Measurements from ENCODE around the gene TESK1. TPM values are rescaled to one million over a fixed set of nuclear protein-coding genes. Genes with fewer than 3 reads are reported as not detected.
"Not testable (repeated sequence)": the region's sequence is repeated elsewhere in the genome, so short reads cannot be mapped to it uniquely, and the experiment has no call there.

The TESK1 gene
- total and polyA plus RNA-seq, 2 experiments from 2014 or later: 14.1 to 21.6 TPM

- no peak overlapping the region for H3K4me2 ChIP-seq (ENCODE audit: unreplicated experiment)
- H3K4me3 ChIP-seq: no peak overlapping the region
- no peaks in the 10 kb centered on the region for H3F3A ChIP-seq (ENCODE audit: insufficient read depth)
- peaks cover 7% of the 10 kb centered on the region; the same call in 1 of the 2 replicates for H3K4me1 ChIP-seq (ENCODE audit: insufficient read depth)
- DNase-seq: no peak
- no peaks in the 10 kb centered on the region for H3K27me3 ChIP-seq (replicated peaks; ENCODE audit: insufficient read depth)
- H3K79me2 ChIP-seq (ENCODE audit: insufficient read depth): peaks cover 25% of the 10 kb centered on the region
- H3K36me3 ChIP-seq (ENCODE audit: low read depth): peaks cover 7% of the 10 kb centered on the region; the same call in 1 of the 2 replicates
- no peaks in the 10 kb centered on the region for H4K20me1 ChIP-seq (ENCODE audit: insufficient read depth)
- no peak overlapping the region for H3K9ac ChIP-seq
- no peaks in the 10 kb centered on the region for H3K9me2 ChIP-seq (ENCODE audit: insufficient read depth)
- TF ChIP-seq EZH2 (IDR thresholded peaks at IDR 0.05; ENCODE audit: insufficient read depth, poor library complexity, severe bottlenecking) (no peak), EZH2phosphoT487 (IDR thresholded peaks at IDR 0.05; ENCODE audit: insufficient read depth, low read depth) (no peak)
- H3K9me3 ChIP-seq (ENCODE audit: low read depth): no peaks in the 10 kb centered on the region
- H2AFZ ChIP-seq: no peak overlapping the region
- H3K27ac ChIP-seq: no peak overlapping the region
- in situ Hi-C loops (cut with MboI): loop anchor here (25.0 kb wide), 1 partner anchor 103 kb away; no protein-coding TSS in a partner anchor
- WGBS, 2 experiments (ENCODE audit: low coverage in 1 of 2, low lambda C conversion rate in 2 of 2, missing lambda C conversion rate in 2 of 2): 56 to 64% methylated on average over 13 of the region's 13 CpGs
Observed at GRCh38 chr9:35609820-35610163, 4.7 kb downstream of the TESK1 start.

- peaks cover 7% of the 10 kb centered on the region; the same call in 1 of the 2 replicates for H3K36me3 ChIP-seq (ENCODE audit: low read depth)
- no peak overlapping the region for H3K4me3 ChIP-seq
- no peaks in the 10 kb centered on the region for H3K9me3 ChIP-seq (ENCODE audit: low read depth)
- no peak overlapping the region for H3K9ac ChIP-seq
- no peaks in the 10 kb centered on the region for H3F3A ChIP-seq (ENCODE audit: insufficient read depth)
- DNase-seq: peak; percentile 74
- H3K27me3 ChIP-seq (replicated peaks; ENCODE audit: insufficient read depth): no peaks in the 10 kb centered on the region
- TF ChIP-seq EZH2phosphoT487 (IDR thresholded peaks at IDR 0.05; ENCODE audit: insufficient read depth, low read depth): no peak
- no peak for TF ChIP-seq EZH2 (IDR thresholded peaks at IDR 0.05; ENCODE audit: insufficient read depth, poor library complexity, severe bottlenecking)
- H3K9me2 ChIP-seq (ENCODE audit: insufficient read depth): no peaks in the 10 kb centered on the region
- H4K20me1 ChIP-seq (ENCODE audit: insufficient read depth): no peaks in the 10 kb centered on the region
- H2AFZ ChIP-seq: no peak overlapping the region
- peaks cover 18% of the 10 kb centered on the region for H3K79me2 ChIP-seq (ENCODE audit: insufficient read depth)
- H3K27ac ChIP-seq: no peak overlapping the region
- H3K4me1 ChIP-seq (ENCODE audit: insufficient read depth): peaks cover 6% of the 10 kb centered on the region; the same call in 1 of the 2 replicates
- 24% methylated on average over 8 of the region's 8 CpGs for WGBS, 2 experiments (ENCODE audit: low coverage in 1 of 2, low lambda C conversion rate in 2 of 2, missing lambda C conversion rate in 2 of 2)
- in situ Hi-C loops (cut with MboI): loop anchor here (25.0 kb wide), 1 partner anchor 101 kb away; no protein-coding TSS in a partner anchor
- no peak overlapping the region for H3K4me2 ChIP-seq (ENCODE audit: unreplicated experiment)
Observed at GRCh38 chr9:35611230-35611797, 6.3 kb downstream of the TESK1 start.

- H3K9me2 ChIP-seq (ENCODE audit: insufficient read depth); H3K9me3 ChIP-seq (ENCODE audit: low read depth); H2AFZ ChIP-seq; H3K4me2 ChIP-seq (ENCODE audit: unreplicated experiment); H3K4me3 ChIP-seq; H3K9ac ChIP-seq; H3K27ac ChIP-seq; DNase-seq; H3K36me3 ChIP-seq (ENCODE audit: low read depth); H3K27me3 ChIP-seq (replicated peaks; ENCODE audit: insufficient read depth); H3K4me1 ChIP-seq (ENCODE audit: insufficient read depth); H3F3A ChIP-seq (ENCODE audit: insufficient read depth); H4K20me1 ChIP-seq (ENCODE audit: insufficient read depth): not testable (repeated sequence)
- peaks cover 10% of the 10 kb centered on the region for H3K79me2 ChIP-seq (ENCODE audit: insufficient read depth)
- 75 to 83% methylated on average over 4 of the region's 4 CpGs for WGBS, 2 experiments (ENCODE audit: low coverage in 1 of 2, low lambda C conversion rate in 2 of 2, missing lambda C conversion rate in 2 of 2)
- in situ Hi-C loops (cut with MboI): loop anchor here (25.0 kb wide), 1 partner anchor 100 kb away; no protein-coding TSS in a partner anchor
Observed at GRCh38 chr9:35612066-35612465, 7.0 kb downstream of the TESK1 start.

- H3K79me2 ChIP-seq (ENCODE audit: insufficient read depth): peaks cover 2% of the 10 kb centered on the region; the same call in 1 of the 2 replicates
- no peaks in the 10 kb centered on the region for H4K20me1 ChIP-seq (ENCODE audit: insufficient read depth)
- DNase-seq: no peak
- no peak overlapping the region for H2AFZ ChIP-seq
- no peaks in the 10 kb centered on the region for H3K9me2 ChIP-seq (ENCODE audit: insufficient read depth)
- H3F3A ChIP-seq (ENCODE audit: insufficient read depth): no peaks in the 10 kb centered on the region
- in situ Hi-C loops (cut with MboI): loop anchor here (25.0 kb wide), 1 partner anchor 99 kb away; no protein-coding TSS in a partner anchor
- H3K4me2 ChIP-seq (ENCODE audit: unreplicated experiment): no peak overlapping the region
- no peak overlapping the region for H3K9ac ChIP-seq
- no peaks in the 10 kb centered on the region for H3K27me3 ChIP-seq (replicated peaks; ENCODE audit: insufficient read depth)
- no peaks in the 10 kb centered on the region for H3K9me3 ChIP-seq (ENCODE audit: low read depth)
- H3K4me3 ChIP-seq: no peak overlapping the region
- WGBS, 2 experiments (ENCODE audit: low coverage in 1 of 2, low lambda C conversion rate in 2 of 2, missing lambda C conversion rate in 2 of 2): 77 to 93% methylated on average over 2 of the region's 2 CpGs
- TF ChIP-seq EZH2phosphoT487 (IDR thresholded peaks at IDR 0.05; ENCODE audit: insufficient read depth, low read depth) (no peak), EZH2 (IDR thresholded peaks at IDR 0.05; ENCODE audit: insufficient read depth, poor library complexity, severe bottlenecking) (no peak)
- peaks cover 7% of the 10 kb centered on the region; the same call in 1 of the 2 replicates for H3K36me3 ChIP-seq (ENCODE audit: low read depth)
- no peaks in the 10 kb centered on the region for H3K4me1 ChIP-seq (ENCODE audit: insufficient read depth)
- no peak overlapping the region for H3K27ac ChIP-seq
Observed at GRCh38 chr9:35612843-35613242, 7.8 kb downstream of the TESK1 start.

Data from GM23248 (cell line).